Ramos (cell line): Measurements from ENCODE around the gene TMEM115.

Source experiments
- in situ Hi-C: fragments of 300-500 bp; cut with MboI; formaldehyde crosslinking; loops from one replicate; pipeline ENCODE4 v1.14.3; 2022; ENCODE audit warnings: low sequenced_read_pairs; ENCODE audit not compliant: unreplicated experiment

TMEM115 gene

DNA sequence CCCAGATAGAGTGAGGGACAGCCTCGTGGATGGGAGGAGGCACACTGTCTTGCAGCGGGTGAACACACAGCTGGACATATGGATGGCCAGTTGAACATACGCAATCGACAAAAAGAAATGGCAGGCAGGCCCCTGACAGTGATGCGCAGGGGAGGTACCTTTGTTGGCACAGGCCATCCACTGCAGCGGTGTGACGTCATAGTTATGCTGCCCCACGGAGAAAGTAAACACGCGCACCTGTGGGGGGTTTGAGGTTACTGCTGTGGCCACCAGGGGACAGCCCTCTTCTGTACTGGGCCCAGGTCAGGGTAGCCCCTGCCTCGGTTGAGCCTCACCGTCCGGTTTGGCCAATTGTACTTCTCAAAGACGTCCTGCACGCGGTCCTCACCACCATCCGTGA, 19.4 kb upstream of the TMEM115 start:
- in situ Hi-C loops = no loop called here

DNA sequence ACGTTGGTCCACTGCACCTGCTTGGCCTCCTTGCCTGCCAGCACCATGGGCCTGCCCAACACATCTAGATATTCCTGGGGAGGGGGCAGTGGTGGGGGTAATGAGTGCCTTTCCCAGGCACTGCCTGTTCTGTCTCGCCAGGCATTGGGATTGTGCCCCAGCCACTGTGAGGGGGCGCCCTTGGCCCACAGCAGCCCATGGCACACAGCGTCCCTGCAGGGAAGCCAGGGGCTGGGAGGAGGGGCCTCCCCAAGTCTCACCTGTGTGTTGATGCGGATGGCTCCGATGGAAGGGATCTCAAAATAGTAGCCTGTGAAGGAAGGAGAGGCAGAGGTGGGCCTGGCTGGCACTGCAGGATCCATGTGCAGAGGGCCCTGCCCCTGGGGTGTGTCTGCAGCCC, 18.7 kb upstream of the TMEM115 start:
- in situ Hi-C loops = no loop called here

DNA sequence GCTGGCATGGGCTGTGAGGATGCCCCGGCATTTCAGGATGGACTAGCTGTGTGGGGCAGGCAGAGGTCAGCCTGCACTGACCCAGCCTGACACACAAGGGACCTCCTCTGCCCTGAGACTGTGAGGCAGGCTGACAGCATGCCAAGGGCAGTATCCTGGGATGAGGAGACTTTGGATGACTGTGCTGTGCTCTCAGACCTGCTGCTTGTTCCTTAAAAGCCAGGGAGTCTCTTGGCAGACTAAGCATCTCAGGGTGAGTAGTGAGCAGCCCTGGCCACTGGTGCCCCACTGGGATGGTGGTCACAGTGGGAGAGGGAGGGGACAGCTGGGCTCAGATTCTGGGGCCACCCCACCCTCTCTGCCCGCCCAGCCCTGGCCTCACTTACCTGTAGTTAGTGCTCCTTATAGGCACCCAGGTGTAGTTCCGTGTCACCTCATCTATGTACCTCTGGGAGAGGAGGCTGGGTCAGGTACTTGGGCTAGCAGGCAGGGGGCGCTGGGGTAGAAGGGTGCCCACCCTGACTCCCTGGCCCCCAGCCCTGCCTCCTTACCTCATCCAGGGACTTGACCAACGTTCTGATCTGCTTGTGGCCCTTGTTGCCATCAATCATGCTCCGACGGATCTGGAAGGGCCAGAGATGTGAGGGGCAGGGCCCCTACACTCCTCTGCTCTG, 16.1 kb upstream of the TMEM115 start:
- in situ Hi-C loops = no loop called here

- in situ Hi-C loops = no loop called here
Observed at GRCh38 chr3:50374363-50375257, 15.3 kb upstream of the TMEM115 start.

- in situ Hi-C loops = no loop called here
Observed at GRCh38 chr3:50373146-50374051, 14.1 kb upstream of the TMEM115 start.

DNA sequence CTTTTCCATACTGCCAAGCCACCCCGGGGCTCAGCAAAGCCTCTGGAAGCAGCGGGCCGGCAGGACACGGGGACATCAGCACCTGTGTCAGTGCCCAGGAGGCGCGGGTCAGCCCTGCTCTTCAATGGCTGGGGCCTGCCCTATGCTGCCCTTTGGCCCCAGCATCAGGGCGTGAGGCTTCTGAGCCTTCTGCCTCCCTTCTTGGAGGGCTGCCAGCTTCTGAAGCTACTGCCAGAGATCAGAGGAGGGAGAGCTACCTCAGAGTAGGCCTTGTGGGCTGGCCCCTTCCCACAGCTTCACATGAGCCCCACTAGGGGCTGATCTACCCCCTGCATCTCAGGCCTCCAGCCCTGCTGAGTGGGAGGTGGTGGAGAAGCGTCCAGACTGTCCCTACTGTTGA, 13.0 kb upstream of the TMEM115 start:
- in situ Hi-C loops = no loop called here

DNA sequence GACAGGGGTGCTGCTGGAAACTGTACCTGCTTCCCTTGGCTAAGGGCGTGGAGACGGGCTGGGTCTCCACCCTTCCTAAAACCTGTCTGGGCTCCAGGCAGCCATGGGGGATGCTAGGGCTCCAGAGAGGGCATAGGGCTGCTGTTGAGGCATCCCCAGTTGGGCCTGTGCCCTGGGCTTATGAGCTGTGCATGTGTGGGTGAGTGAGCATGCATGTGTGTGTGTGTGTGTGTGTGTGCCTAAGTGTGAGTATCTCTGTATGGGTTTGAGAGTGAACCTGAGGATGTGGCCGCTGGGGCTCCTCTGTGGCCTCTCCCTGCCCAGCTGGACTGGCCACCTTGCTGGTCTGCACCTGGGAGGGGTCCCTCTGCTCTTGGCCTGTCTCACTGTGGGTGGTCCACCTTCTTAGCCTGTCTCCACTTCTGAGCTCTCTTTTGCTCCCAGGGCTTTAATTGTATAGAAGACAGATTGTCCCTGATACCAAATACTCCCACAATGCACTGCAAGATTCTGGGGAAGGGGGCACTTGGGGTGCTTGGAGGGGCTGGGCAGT, 11.9 kb upstream of the TMEM115 start:
- in situ Hi-C loops = no loop called here

GRCh38 chr3:50370594-50370993, 11.3 kb upstream of the TMEM115 start:
- in situ Hi-C loops = no loop called here

DNA sequence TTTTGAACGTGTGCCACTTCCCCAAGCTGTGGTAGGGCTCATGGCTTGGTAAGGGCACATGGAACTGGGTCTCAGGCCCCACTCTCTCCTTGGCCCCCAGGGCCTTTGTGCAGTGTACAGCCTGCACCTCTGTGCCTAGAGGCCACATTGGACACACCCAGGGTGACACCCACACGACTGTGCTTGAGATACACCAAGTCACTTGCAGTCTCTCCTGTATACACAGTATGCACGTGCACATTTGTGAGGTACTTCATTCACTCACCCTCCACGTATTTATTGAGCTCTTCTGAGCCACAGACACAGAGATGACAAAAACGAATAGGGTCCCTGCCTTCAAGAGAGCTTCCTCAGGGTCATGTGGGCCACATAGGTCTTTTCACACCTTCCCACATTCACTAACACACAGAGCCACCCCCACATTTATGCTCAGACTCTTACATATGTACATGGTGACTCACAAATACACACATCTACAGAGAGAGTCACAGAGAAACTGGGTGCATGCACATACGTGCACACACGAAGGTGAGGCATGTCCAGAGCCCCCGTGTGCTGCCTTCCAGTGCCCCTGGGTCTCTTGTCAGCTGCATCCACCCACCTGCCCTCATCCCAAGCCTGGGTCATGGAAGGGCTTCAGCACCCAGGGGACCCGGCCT, 9.8 kb upstream of the TMEM115 start:
- in situ Hi-C loops = no loop called here

GRCh38 chr3:50365842-50366220, 6.5 kb upstream of the TMEM115 start:
- in situ Hi-C loops = no loop called here

DNA sequence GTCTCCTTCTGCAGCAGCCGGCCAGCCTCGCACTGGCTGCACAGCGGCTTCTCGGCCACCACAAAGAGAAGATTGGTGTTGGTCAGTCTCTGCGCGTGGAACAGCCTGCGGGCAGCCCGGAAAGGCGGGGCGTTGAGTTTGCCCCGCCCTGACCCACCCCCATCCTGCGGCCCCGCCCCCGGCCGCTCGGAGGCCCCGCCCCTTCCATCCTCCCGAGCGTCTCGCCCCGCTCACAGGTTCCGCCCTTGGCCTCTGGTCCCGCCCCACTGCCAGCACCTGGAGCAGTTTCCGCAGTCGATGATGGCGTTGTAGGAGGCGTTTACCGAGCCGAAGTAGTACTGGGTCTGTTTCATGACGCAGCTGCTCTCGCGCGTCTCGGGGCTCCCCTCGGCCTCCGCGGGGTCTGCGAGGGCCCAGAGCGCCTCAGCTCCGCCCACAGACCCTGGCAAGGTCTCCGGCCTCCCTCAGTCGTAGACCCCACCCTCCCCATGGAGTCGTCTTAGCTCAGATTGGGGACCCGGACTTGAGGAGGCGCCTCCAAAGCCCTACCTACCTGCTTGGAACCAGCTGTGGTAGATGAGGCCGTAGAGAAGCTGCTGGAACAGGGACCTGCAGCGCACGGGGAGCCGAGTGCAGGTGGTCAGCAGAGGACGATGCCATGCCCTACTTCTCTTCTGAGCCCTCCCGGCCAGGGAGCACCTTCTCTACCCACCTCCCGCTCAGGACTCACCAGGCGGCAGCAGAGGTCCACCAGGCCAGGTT, 5.9 kb upstream of the TMEM115 start:
- in situ Hi-C loops = no loop called here

DNA sequence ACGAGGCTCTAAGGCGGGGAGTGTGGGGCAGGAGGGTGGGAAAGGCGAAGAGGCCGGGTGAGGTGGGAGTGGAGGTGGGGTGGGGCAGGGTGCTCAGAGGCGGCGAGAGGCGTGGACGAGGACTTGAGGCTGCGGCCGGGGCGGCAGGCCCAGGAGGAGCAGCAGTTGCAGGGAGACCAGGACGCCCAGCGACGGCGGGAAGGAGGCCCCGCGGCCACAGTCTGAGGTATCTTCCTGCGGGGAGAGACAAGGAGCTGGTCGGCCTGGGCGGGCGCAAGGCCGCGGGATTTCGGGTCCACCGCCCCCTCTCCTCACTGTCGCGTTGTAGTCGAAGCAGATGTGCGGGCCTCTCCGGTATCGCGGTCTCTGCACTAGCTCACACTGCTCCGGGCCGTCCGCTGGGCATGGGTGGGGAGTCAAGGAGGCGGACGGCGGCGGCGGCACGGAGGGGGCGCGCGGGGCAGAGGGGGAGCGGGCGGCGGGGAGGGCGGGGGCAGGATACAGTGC, 5.3 kb upstream of the TMEM115 start:
- in situ Hi-C loops = no loop called here

DNA sequence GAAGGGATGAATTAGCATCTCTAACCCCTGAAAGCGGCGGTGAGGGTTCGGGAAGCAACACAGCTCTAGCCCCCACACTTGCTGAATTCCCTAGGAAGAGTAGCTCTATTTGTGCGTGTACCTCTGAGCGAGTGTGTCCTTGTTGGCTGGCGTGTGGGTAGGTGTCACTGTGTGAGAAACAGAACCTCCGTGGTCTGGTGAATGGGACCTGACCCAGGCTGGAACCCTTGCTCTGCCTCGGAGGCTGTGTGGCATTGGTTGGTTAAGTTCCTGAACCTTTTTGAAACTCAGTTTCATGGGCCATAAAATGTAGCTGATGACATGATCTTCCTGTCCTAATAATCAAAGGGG, 414 bp upstream of the TMEM115 start:
- in situ Hi-C loops = no loop called here

DNA sequence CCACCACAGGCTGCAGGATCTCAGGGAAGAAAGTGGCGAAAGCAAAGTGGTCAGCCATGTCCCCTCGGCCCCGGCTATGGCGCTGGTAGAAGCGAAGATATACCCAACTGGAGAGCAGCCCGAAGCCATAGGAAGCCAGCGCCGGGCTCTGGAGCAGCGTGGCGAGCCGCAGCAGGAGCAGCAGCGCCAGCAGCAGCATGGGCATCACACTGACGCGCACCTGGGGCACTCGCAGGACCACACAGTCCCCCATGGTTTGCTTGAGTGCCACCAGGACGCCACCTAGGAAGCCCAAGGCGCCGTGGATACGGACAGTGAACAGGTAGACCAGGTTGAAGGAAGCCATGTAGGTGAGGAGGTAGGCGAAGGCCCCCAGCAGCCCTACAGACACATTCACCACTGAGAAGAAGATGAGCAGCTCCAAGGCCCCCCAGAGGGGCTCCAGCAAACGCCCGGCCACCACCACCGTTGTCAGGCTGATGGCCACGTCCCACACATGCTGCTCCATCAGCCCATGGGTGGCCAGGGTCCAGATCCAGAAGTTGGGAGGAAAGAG, 888 bp downstream of the TMEM115 start:
- in situ Hi-C loops = no loop called here

DNA sequence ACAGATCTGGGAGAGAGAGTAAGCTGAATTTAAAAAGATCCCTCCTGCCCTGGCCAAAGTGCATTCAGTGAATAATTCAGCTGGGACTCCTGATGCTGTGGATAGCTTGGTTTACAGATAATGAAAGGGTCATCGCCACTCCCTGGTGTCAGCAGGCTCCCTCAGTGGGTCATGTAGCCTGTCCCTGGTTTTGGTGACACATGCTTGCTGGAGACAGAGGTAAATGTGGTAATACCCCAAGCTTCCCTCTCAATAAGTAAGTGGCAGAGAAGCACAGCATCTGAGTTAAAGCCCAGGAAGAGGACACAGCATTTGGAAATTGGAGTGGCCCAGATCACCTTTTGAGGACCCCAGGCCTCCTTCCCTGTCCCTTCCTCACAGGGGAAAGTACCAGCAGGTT, 1.8 kb downstream of the TMEM115 start:
- in situ Hi-C loops = no loop called here

DNA sequence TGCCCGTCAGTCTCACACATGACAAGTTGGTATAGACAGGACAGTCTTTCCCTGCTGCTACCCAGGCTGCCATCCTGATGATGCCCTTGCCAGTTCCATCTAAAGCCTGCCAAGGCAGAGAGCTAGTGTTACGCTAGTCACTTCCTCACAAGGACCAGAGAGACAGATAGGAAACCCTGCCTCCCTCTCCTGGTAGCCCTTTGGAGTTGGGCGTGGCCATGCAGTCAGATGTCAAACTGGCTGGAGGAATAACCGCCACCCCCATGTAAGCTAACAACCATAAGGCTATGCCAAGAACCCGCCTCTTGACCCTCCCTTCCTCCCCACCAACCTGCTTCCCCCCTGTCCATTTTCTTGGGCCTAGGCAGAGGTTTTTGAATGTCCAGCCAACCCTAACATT, 2.8 kb downstream of the TMEM115 start:
- in situ Hi-C loops = no loop called here

GRCh38 chr3:50355829-50356552, 3.3 kb downstream of the TMEM115 start:
- in situ Hi-C loops = no loop called here

DNA sequence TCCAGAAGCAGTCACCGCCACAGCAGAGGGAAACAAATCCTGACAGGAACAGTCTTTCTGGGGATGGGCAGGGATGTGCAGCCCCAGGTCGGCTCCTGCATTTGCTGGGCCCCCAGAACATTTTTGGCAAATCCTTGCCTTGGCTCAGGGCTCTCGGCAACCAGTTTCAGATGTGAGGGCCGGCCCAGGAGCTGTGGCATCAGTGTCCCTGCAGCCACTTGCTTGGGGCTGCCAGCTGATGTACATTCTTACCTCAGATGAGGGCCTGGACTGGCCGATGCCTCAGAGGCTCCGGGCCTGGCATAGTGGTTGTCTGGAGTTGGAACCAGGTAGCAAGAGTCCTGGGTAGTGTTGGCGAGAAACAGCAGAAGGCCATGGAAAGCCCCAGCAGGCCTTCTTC, 4.5 kb downstream of the TMEM115 start:
- in situ Hi-C loops = no loop called here
